ENCODE measurements around the gene FAM222B.
"Not testable (repeated sequence)": the region's sequence is repeated elsewhere in the genome, so short reads cannot be mapped to it uniquely, and the experiment has no call there.

Gene FAM222B, protein sequence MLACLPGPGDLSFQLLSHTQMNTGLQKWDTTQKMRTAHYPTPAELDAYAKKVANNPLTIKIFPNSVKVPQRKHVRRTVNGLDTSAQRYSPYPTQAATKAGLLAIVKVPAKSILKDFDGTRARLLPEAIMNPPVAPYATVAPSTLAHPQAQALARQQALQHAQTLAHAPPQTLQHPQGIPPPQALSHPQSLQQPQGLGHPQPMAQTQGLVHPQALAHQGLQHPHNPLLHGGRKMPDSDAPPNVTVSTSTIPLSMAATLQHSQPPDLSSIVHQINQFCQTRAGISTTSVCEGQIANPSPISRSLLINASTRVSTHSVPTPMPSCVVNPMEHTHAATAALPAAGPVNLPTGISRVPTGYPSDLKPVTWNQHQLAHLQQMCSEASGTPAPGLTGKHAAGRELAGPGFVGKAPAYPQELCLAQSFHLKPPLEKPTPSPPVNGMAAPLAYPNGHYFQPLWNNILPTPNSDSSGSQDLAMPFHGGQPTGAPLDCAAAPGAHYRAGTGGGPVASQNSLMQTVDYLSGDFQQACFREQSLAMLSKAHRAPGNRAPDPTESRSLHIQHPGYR

DNA sequence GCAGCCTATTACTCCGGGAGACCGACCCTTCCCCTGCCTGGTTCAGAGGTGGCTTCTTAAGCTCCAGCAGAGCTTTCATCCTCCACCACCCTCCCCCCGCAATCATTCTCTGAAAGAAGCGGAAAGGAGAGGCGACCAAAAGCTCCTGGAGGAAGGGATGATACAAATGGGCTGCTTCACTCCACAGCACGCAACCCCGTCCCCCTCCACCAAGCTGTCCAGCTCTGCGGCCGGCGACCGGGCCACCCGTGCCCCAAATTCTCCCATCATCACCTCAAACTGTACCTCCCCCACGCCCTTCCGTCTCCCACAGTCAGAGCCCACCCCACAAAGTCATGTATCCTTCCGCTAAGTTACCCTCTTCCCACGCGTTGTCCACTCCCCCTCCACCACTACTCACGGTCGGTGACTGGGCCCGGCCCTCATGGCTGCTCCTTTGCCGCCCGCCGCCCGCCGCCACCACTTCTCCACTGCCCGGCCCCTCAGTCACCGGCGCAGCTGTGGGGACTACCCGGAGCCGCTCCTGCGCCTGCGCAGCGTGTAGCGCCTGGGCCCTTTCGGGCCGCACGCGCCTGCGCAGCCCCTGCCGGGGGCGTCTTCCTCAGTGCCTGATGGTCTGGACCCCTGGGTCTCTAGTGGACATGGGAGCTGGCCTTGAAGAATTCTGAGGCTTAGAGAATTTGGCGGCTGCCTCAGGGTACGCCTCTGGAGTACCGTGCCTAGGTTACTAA is at the start of gene FAM222B:
FAM222B (minus strand) TSS at position 509 of the 731 bp plus-strand sequence. CDS start 76,123 bp downstream, outside the sequence.
- no peak for DNase-seq (ENCODE audit: low read depth)

DNA sequence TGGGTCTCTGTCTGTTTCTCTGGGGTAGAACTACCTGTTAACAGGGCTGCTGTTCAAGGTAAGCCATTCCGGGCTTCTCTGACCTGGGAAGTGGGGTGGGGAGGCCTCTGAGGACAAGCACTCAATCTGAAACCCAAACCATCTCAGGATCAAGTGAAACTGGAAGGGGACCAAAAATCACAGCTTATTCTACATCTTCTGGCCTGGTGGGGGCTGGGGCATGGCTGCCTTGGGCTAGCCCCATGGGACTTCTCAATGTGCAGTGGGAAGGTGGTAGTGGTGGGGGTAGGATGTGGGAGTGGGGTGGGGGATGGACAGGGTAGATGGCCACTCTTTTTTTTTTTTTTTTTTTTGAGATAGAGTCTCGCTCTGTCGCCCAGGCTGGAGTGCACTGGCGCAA is 49.4 kb upstream of the FAM222B start:
- DNase-seq (ENCODE audit: low read depth), result no peak

DNA sequence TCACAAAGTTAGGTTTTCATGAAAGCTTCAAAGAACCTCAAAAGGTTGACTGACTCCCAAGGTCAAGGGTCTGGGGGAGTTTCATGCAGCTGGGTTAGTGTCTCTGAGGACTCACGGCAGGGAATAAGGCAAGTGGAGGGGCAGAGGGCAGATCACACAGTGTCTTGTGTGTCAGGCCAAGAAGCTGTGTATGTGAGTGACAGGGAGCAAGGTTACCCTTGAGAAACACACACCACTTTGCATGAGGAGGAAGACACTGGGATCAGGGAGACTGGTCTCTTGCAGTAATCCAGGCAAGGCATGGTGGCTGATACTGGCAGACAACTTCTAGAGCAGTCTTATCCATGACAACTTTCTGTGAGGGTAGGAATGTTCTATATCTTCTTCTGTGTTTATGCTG is 48.6 kb upstream of the FAM222B start:
- no peak for DNase-seq (ENCODE audit: low read depth)

DNA sequence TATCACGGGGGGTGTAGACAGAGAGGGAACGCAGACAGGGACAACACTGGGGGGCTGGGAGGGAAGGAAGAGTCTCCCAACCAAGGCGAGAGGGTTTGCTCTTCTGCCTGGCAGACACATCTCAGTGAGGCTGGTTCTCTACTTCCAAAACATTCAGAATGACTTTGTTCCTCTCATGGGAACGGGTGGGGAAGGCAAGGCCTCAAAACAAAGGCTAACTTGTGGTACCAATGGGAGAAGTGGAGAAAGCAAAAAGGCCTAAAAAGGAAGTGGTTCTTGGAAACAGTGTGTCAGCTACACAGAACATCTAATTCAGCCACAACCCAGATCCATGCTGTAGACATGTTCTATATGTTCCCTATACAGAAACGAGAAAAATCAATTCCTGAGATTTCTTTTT is 47.4 kb upstream of the FAM222B start:
- no peak for DNase-seq (ENCODE audit: low read depth)

DNA sequence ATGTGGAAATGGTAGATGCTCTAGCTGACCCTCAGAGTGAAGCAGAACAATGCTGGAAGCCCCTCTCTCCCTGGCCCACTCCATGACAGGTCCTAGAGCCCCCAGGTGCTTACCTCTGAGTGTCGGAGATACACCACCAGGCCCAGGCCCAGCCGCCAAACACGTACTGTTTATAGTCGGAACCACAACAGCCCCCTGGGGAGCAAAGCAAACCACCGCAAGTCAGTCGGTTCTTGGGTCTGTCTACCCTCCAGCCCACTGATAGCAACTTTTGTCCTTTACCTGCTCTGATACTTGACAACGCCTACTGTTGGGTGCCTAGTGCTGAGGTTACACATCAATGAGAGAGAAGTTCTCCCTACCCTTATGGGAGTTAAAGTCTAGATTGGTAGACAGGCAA is 46.2 kb upstream of the FAM222B start:
- no peak for DNase-seq (ENCODE audit: low read depth)

GRCh38 chr17:28887871-28888471 is 45.4 kb upstream of the FAM222B start:
- no peak for DNase-seq (ENCODE audit: low read depth)

- no peak for DNase-seq (ENCODE audit: low read depth)
Observed at GRCh38 chr17:28885951-28886350, 43.4 kb upstream of the FAM222B start.

GRCh38 chr17:28885363-28885762 is 42.8 kb upstream of the FAM222B start:
- no peak for DNase-seq (ENCODE audit: low read depth)

DNA sequence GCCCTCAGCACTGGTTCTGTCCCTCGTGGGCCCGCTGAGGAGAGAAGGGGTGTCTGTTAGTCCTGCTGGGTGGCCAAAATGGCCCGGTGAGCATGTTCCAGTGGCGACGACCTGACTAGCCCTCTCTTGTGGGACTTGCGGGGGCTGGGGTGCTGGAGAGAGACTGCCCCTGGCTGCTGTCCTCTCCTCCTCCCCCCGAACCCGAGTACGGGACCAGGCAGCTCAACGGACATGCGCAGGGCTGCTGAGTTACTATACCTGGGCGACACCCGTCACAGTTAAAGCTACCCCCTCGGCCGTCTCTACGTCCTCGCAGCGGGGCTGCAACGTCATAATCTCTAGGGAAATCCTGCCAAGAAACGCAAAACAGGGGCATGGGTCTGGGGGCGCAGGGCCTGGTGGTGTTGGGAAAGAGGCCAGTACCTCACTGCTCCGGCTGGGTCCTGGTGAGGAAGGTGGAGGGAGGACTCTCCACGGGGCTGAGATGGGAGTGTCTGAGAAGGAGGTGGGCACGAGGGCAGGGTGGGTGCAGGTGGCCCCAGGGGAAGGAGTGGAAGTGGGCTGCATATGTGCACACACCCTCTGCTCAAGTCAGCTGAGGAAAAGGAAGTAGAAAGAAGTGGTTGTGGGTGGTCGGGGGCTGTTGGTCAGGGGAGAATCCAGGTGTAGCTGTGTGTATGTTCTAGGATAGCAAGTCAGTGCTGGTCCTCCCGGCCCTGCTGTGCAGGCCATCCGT is 41.5 kb upstream of the FAM222B start:
- DNase-seq (ENCODE audit: low read depth), result no peak

- DNase-seq (ENCODE audit: low read depth), result no peak
Observed at GRCh38 chr17:28882154-28882895, 39.7 kb upstream of the FAM222B start.

GRCh38 chr17:28881533-28882056 is 39.0 kb upstream of the FAM222B start:
- no peak for DNase-seq (ENCODE audit: low read depth)

- no peak for DNase-seq (ENCODE audit: low read depth)
Observed at GRCh38 chr17:28880572-28880945, 38.0 kb upstream of the FAM222B start.

GRCh38 chr17:28879886-28880571 is 37.4 kb upstream of the FAM222B start:
- no peak for DNase-seq (ENCODE audit: low read depth)

DNA sequence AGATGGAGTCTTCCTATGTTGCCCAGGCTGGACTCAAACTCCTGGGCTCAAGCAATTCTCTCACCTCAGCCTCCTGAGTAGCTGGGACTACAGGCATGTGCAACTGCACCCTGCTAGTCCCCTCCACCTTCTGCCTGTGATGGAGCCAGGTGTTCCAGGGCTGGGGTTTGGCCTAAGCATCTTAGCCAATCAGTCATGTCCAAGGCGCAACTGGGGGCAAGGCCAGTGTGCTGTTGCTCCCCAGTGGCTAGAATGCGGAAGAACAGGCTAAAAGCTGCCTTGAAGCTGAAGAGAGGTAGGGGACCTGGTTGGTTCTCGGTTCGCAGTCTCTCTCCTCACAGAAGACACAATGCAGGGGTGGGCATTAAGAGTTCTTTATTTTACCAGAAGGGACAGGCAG is 36.4 kb upstream of the FAM222B start:
- no peak for DNase-seq (ENCODE audit: low read depth)

DNA sequence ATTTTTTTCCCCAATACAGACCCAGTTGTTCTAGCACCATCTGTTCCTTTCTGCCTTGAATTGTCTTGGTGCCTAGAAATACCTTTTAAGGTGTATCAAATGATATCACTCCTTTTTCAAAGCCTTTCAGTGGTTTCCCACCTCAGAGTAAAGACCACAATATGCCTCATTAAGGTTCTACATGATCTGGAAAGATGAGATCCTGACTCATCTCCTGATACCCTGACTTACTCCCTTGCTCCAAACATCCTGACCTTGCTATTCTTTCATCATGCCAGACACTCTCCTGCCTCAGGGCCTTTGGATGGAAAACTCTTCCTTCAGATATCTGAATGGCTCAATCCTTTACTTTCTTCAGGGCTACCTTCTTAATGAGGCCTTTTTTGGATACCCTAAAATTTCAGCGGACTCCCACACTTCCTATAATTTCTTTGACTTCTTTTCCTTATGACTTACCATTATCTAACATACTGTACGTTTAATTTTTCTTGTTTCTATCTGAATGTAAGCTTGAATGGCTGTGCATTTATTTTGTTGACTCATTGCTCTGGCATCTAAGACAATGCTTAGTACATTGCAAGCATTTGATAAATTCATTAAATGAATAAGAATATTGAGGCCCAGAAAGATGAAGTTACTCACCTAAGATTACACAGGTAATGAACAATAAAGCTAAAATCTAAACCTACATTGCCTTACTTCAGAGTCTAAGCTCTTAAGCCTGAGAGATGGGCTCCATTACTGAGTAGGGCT is 35.7 kb upstream of the FAM222B start:
- DNase-seq (ENCODE audit: low read depth), result no peak

- DNase-seq (ENCODE audit: low read depth), result not testable (repeated sequence)
Observed at GRCh38 chr17:28877150-28877711, 34.6 kb upstream of the FAM222B start.

DNA sequence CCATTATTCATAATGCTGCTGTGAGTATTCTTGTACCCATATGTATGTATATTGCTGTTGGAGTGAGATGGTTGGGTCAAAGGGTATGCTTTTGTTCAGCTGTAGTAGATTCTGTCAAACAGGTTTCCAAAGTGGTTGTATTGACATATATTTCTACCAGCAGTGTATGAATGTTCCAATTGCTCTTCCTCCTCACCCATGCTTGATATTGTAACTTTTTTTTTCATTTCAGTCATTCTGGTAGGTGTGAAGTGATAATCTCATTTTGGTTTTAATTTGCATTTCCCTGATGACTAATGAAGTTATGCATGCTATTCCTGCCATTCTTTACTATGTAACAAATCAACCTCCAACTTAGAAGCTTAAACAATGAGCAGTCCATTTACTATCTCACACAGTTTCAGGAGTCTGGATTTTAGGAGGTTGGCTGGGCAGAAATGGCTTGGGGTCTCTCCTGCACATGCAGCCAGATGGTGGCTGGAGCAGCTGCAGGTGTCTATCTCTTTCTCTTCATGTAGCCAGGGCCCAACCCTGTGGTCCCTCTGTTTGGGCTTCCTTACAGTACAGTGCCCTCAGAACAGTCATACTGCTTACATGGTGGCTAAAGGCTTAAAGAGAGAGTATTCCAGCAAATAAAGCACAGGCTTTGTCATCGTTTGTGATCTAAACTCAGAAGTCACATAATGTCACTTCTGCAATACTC is 33.4 kb upstream of the FAM222B start:
- DNase-seq (ENCODE audit: low read depth), result no peak

- DNase-seq (ENCODE audit: low read depth), result no peak
Observed at GRCh38 chr17:28874750-28875149, 32.2 kb upstream of the FAM222B start.

DNA sequence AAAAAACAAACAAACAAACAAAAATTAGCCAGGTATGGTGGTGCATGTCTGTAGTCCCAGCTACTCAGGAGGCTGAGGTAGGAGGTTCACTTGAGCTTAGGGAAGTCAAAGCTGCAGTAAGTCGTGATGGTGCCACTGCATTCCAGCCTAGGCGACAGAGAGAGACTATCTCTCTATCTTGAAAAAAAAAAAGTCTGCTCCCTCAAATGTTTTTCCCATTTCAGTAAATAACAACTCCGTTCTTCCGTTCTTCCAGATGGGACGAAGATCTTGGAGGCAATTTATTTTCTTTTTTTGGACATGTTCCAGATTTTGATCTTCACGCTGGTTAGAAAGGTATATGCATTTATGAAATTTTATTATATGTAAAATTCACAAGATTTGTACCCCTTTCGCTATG is 31.2 kb upstream of the FAM222B start:
- no peak for DNase-seq (ENCODE audit: low read depth)
